HG03520 (cell line): ENCODE results near the gene GNA15.

Source experiments
- ATAC-seq: cut with Tn5 transposase; IDR thresholded peaks from one replicate; pipeline ENCODE4 v1.9.1; 2021; ENCODE audit warnings: mild to moderate bottlenecking, moderate library complexity; ENCODE audit not compliant: unreplicated experiment

The GNA15 gene

DNA sequence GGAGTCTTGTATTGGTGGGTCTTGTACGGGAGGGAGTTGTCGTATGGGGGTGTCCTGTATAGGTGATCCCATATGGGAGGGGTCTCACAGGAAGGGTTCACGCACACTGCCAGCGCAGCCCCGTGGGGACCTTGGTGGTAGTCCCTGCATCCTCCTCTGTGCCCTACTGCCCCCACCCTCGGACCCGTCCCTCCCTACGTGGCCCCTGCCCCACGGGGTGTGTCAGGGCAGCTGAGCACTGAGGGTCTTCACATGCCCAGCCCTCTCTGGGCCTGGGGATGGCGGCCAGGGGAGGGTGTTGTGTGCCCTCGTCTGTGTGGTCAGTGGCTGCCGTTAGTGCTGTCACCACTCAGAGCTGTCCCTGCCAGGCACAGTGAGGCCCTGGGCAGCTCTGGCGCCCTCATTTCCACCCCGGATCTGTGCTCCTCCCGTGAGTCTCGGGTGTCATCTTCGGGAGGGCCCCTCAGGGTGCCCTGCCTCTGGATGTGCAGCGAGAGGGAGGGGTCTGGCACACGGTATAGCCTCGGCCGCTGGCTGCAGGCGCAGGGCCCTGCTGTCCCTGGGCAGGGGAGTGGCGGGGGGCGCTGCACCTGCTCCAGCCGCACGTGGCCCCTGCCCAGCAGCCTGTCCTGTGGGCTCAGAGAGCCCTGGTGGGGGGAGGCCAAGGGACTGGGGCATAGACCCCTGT, 16.0 kb upstream of the GNA15 start:
- no peak for ATAC-seq

DNA sequence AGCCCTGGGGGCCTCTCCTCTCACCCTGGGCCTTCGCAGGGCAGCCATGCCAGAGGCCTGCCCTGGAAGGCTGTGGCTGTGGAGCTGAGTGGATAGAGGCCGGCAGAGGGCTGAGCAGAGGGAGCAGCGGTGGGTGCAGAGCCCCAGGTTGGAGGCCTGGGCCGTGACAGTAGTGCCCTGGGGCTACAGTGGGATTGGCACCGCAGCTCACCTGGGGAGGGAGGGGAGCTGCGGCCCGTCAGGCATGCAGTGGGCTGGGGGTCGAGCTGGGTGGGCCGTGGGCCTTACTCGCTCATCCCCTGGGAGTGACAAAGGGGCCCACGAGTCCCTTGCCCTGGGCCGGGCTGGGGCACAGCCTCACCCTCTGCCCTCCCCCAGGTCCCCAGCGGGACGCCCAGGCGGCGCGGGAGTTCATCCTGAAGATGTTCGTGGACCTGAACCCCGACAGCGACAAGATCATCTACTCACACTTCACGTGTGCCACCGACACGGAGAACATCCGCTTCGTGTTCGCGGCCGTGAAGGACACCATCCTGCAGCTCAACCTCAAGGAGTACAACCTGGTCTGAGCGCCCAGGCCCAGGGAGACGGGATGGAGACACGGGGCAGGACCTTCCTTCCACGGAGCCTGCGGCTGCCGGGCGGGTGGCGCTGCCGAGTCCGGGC, 15.1 kb upstream of the GNA15 start:
- ATAC-seq, result no peak

DNA sequence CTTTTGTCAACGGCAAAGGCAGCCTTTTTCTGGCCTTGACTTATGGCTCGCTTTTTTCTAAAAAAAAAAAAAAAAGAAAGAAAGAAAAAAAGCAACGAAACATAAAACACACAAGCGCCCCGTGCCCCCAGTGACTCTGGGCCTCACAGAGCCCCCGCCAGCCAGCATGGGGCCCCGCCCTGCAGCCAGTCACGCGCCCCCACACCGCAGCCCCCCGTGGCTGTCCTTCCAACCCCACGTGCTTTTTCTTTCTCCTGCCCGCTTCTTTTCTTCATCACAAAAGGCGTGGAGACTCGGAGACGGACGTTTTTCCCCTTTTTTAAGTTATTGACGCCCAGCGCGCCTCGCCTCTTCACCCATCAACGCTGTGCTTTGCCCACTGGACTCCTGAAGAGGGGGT, 14.4 kb upstream of the GNA15 start:
- no peak for ATAC-seq

DNA sequence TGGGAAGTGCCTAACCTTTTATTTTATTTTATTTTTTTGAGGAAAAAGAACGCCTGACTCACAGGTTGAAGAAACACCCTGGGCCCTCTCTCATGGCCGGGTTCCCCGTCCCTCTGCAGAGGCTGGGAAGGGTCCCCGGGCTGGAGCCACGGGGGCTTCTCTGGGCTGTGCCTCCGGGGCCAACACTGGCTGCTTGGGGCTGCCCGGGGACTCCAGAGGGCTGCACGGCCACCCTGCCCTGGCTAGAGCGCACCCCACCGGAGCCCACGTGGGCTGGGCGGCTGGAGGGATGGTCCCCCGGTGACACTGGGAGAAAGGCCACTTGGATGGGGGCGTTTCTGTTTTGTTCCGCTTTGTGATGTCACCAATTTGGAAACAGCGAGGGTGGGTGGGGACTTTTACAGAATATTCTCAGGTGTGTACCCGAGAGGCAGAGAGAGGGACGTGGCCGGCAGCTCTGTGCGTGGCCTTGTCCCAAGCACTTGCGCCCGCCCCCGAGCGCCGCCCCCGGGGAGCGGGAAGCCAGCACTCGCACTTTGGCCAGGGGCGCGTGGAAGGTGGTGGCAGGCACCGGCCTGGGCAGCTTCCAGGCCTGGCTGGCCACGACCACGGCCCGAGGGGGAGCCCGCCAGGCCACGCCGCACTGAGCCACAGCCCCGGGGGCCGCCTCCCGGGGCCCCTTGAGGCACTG, 13.9 kb upstream of the GNA15 start:
- no peak for ATAC-seq

DNA sequence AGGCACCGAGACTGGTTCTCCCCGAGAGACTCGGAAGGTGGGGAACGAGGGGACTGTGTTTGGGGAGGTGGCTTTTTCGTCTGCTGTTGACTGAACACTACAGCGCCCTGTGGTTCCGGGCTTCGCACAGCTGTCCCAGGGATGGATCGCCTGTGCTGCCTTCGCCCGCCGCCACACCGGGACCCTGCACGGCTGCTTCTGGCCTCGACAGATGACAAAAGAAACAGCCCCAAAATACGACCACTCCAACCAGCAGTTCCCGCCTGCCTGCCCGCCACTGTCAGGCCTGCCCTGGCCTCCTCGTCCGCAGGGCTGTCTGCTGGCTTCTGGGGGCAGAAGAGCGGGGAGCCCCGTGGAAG, 13.3 kb upstream of the GNA15 start:
- no peak for ATAC-seq

DNA sequence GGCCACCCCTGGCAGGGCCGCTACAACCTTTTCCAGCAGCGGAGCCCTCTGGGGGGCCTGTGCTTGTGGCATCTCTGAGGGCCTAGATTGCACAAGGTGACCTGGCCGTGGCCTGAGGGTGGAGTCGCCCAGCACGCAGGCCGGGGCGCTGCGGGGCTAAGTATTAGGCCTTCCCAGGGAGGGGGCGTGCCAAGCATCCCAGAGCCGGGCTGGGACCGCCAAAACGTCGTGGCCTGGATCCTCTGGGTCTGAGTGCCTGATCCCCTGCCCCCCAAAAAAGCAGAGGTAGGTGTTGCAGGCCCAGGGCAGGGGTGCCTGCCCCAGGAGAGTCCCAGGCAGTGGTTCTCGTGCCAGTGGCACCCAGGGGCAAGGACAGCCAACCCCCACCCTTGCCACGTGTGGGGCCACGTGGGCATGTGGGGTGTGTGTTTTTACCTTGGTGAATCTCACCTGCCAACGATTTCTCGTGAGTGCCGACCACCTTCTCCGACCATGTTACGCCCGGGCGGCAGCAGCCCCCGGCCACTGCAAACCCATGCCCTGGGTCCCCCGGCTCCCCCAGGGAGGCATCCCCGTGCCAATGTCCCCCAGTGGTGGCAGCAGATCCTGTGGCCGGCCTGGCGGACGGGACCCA, 12.6 kb upstream of the GNA15 start:
- ATAC-seq, result no peak

DNA sequence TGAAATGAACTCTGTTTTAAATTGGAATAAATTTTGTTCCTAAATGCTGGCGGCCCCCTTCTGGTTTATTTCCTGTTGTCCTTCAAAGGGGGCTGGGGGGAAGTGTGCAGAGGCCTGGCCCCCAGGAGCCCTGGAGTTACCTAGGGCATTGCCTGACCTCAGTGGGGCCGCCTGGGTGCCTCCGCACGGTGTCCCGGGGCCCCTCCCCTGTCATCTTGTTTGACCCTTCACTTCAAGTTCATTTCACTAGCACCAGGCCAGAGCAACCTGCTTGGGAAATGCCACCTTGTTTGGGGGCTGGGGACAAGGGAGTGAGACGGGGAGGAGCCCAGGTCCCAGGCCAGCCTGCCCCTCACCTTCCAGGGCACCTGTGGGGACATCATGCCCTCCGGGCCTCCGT, 11.9 kb upstream of the GNA15 start:
- no peak for ATAC-seq

DNA sequence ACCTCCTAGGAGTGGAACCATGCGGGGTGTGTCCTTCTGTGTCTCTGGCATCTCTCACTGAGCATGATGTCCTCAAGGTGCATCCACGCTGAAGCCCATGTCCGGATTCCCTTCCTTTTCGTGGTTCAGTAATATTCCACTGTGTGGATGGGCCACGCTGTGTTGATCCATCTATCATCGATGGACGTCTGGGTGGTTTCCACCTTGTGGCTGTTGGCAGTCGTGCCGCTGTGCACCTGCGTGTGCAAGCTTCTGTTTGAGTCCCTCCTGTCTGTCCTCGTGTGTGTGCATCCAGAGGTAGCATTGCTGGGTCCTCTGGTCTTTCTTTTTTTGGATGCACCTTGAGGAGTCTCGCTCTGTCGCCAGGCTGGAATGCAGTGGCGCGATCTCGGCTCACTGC, 11.2 kb upstream of the GNA15 start:
- ATAC-seq, result no peak

DNA sequence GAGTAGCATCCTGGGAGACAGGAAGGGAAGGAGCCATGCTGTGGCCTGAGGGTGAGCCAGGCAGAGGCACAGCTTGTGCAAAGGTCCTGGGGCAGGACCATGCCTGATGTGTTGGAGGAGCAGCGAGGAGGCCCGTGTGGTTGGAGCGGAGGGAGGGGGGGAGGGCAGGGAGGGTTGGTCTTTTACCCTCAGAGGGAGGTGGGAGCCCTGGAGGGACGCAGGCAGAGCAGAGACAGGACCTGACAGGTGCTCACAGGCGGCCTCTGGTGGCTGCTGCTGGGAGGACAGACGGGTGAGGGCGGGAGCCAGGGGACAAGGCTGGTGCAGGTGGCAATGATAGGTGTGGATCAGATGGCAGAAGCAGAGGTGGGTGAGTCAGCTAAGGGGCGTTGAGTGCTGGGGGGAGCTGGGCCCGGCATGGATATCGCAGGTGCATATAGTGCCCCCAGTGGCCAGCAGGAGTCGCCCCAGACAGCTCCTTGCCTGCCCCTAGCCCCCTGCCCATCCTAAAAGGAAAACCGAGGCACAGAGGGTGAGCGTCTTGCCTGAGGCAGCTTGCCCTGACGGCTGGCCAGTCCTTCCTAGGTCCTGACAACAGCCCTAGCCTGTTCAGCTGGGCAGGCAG, 9.8 kb upstream of the GNA15 start:
- no peak for ATAC-seq

DNA sequence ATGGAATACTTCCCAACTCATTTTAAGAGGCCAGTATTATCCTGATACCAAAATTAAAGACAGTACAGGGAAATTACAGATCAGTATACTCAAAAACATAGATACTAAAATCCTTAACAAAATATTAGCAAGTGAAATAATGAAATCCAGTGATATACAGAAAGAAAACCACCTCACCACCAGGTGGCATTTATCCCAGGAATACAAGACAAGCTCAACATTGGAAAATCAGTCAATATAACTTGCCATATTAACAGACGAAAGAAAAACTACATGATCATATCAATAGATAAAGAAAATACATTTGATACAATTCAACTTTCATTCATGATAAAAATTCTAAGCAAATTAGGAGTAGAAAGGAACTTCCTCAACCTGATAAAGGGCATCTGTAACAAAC, 6.7 kb upstream of the GNA15 start:
- no peak for ATAC-seq

DNA sequence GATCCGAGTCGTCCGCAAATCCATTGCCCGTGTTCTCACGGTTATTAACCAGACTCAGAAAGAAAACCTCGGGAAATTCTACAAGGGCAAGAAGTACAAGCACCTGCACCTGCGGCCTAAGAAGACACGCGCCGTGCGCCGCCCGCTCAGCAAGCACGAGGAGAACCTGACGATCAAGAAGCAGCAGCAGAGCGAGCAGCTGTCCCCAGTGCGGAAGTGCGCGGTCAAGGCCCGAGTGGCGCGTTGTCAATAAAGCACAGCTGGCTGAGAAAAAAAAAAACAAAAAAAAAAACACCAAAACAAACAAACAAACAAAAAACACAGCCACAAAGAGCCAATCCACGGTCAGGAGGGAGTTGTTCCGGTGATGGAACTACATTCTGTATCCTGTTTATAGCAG, 4.7 kb upstream of the GNA15 start:
- no peak for ATAC-seq

DNA sequence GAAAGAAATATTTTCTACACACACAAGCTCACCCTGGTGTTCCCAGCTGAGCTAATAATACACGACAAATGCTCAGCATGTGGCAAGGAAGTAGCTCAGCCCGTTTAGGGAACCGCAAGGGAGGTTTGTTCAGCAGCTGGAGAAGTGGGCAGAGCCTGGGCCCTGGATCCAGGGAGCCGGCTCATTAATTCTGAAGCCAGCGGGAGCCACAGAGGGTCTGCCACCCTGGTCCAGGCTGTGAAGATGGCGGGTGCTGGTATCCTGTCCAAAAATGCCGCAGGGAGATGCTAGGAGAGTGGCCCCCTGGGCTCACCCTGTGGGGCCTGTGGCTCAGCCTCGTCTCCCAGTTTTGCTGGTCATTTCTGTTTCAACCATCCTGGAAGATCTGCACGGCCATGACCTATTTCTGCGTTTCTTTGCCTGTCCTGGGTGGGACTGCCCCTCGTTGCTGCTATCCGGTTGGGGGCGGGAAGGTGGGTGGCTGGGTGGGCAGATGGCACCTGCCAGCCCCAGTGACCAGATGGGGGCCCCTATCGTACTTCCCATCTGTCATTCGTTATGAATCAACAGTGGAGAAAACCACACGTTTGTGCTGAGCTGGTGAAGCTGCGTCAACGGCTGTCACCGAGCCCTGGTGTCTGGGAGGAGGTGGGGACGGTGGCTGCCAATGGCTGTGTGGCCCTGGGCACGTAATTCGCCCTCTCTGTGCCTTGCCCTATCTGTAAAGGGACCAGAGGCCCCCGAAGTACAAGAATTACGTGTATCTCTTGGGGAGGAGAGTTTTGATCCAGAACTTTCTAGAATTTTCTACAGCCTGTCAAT, 2.7 kb upstream of the GNA15 start:
- no peak for ATAC-seq

DNA sequence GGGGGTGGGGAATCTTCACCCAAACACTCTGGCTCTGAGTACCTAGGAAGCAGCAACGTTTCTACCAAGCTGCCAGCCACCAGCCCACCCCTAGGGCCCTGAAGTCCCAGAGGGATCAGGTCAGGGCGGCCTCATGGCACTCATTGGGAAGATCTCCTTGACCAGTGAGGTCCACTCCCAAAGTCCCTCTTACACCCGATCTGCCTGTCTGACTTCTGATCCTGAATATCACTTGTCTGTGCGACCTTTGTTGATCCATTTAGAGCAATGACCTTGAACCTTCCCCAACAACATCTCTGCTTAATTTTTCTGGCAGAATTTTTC, 2.1 kb upstream of the GNA15 start:
- no peak for ATAC-seq

DNA sequence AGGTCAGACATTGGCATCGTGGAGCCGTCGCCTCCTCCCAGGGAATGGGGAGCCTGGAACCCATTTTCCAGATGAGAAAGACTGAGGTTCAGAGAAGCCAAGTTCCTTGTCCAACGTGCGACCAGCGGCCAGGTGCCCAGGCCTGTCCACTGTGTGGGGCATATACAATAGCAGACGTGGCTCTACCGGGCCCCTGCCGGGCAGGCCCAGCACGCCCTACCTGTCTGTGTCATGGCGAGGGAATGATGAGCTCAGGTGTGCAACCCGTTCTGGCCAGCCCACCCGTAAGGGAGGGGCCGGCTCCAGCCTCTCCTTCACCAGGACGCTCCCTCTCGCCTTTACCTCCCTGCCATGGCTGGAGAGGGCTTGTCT, 837 bp downstream of the GNA15 start:
- no peak for ATAC-seq

DNA sequence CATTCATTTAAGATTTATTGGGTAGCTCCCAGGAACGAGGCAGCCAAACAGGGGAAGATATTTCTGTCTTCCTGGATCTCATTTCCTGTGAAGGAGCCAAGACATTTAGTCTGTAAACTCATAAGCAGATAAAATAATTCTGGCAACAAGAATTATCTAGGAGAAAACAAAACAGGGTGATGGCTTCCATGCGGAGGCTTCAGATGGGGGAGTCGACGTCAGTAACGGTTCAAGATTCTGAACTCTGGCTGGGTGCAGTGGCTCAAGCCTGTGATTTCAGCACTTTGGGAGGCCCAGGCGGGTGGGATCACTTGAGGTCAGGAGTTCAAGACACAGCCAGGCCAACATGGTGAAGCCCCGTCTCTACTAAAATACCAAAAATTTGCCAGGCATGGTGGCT, 1.3 kb downstream of the GNA15 start:
- no peak for ATAC-seq

DNA sequence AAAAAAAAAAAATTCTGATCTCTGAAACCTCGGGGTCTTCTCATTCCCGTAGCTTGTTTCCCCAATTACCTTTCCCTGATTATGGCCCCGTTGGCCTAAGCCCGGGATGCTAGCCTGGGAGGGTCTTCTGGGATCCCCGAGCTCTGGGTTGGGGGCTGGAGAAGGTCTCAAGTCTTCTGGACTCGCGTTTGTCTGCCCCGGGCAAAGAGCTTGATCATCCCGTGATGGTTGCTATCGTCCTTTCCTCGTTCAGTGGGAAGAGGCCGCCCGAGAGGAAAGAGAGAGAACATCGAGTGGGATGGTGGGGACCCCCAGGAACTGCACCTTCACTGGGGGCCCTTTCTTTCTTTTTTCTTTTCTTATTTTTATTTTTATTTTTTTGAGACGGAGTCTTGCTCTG, 2.4 kb downstream of the GNA15 start:
- no peak for ATAC-seq

DNA sequence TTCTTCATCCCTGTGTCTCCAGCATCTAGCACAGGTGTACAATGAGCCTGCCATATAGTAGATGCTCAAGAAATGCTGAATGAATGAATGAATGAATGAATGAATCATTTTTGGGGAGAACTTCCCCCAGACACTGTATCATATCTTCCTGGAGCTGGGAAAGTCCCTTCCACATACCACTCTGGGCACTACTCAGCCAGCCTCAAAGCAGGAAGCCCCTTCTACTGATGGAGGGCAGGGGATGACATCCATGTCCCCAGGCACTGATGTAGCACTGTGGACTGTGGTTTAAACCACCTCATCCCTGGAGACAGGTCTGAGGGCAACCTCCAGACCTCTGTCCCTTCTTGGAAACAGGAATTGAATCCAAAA, 4.8 kb downstream of the GNA15 start:
- ATAC-seq, result no peak

DNA sequence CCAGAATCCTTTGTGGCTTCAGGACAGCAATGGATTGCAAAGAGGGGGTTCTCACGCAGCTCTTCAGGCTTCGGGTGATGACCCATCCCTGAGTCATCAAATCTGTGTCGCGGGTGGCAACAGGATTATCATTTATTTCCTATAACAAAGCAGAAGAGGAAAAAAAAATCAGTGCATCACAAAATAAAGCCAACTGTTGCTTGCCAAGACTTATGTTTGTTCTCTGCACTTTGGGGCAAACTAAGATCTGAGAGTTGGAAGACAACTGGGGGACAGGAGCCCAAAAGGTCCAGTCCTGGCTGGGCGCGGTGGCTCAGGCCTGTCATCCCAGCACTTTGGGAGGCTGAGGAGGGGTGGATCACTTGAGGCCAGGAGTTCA, 6.4 kb downstream of the GNA15 start:
- ATAC-seq, result no peak

DNA sequence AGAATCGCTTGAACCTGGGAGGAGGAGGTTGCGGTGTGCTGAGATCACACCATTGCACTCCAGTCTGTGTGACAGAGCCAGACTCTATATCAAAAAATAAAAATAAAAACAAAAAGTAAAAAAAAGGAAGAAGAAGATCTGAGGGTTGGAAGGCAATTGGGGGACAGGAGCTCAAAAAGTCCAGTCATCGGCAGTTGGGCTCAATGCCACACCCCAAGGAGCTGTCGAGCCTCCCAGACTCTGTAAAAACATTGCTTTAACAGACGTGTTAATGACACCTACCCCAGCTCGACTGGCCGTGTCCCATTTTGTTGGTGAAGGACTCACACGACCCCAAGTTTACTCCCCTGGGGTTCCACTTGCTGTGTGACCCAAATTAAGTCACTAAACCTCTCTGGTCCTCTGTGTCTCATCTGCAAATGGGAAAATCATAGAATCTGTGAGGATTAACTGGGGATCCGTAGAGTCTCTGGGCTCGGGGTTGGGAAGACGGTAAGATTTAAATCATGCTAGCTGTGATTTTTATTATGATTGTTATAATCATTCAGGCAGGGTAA, 7.0 kb downstream of the GNA15 start:
- no peak for ATAC-seq

DNA sequence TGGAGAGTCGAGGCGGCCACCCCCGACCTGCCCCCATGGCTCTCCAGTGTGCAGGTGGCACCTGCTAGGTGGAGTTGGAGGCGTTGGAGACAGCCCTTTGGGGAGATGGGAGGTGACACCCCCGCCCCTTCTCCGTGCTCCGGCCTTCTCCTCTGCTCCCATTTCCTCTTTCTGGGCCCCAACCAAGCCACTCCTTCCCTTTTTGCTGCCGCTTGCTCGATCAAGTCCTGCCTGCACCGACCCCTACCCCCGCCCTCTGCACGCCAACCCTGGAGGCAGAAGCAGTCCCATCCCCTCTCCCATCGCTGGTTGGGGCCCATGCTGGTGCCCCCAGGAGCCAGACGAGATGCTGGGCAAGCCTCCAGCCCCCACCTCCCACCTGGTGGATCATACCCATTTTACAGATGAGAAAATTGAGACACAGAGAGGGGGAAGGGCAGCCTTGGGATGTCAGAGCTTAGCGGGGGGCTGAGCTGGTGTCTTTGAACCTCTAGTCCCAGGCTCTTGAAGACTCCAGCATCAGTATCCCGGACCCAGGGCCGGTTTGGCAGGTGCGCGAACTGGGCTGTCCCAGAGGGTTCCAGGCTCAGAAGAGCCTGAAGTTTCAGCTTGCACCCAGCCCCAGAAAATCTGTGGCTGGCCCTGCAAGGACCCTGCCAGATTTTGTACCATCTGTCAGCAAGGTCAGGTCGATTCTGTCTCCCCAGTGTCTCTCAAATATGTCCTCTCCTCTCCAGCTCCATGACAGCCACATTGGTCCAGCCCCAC, 10.3 kb downstream of the GNA15 start:
- no peak for ATAC-seq
